ENCODE measurements around the gene SLC14A1.

Gene SLC14A1

GRCh38 chr18:45723567-45724355 is at the start of gene SLC14A1:
TSS of gene SLC14A1 (plus strand) at chr18:45724181. CDS start at chr18:45730321, 6,140 bp downstream.
- DNase-seq (ENCODE audit: low read depth in 2 of 2), result no peak

DNA sequence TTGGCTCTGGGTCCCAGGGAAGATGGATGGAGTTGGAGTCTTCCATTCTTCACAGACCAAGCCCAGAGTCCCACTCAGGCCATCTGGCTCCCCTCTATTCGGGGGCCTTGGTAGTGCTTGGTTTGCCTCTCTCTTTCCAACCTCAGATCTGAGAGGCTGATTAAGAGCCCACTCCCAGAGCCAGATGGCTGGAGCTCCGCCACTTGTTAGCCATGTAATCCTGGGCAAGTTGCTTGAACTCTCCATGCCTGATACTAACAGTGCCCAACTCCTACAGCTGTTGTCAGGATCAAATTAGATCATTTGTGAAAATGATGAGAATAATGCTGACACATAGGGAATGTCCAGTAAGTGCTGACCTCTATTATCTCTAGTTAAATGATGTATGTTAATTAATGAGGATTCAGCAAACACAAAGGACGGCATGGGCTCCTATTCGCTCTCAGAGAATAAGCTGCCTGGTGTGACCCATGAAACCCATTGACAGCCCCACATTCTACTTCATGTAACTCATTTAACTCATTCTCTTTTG is 46.6 kb upstream of the SLC14A1 start:
- DNase-seq (ENCODE audit: low read depth in 2 of 2), result no peak

DNA sequence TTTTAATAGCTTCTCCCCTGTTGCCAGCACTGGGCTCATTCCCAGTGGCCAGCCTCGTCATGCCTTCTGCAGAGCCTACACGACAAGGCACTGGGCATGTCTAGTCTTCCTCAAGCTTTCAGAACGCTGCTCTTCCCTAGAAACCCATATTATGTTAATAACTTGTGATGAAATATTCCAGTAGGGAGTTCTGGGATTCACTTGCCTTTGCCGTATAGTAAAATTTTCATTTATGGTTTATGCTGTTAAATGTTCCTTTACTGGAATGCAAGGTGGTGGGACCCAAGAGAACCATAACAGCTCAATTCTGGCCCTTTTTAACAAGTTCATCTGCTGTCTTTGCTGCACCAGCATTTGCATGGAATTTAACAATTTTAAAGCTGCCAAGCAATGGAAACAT is 45.5 kb upstream of the SLC14A1 start:
- no peak for DNase-seq (ENCODE audit: low read depth in 2 of 2)

DNA sequence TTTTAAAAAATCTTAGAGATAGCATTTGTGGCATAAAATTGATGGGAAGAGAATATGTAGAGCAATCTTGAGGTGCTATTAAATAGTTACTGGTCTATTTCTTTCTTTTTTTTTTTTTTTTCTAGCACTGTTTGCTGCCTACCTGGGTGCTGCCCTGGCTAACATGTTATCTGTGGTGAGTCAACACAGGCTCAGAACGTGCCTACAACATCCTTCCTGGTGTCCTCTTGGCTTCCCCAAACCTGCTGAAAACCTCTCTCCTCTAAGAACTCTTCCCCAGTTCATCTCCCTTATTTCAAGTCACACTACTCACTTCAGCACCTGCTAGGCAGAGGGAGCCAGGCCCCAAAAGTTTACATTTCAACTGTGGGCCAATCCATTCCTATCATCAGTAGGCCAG is 45.1 kb upstream of the SLC14A1 start:
- no peak for DNase-seq (ENCODE audit: low read depth in 2 of 2)

- DNase-seq (ENCODE audit: low read depth in 2 of 2), result no peak
Observed at GRCh38 chr18:45680066-45680690, 43.8 kb upstream of the SLC14A1 start.

DNA sequence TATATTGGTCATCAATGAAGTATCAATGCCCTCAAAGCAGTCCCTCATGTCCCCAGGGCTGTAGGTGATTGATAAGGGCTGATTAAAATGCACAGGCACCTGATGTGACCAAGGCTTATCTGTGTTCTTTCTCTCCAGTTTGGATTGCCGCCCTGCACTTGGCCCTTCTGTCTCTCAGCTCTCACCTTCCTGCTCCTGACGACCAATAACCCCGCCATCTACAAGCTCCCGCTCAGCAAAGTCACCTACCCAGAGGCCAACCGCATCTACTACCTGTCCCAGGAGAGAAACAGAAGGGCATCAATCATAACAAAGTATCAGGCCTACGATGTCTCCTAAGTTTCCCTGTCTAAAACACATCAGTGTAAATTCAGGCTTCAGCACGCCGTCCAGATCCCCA is 41.8 kb upstream of the SLC14A1 start:
- DNase-seq (ENCODE audit: low read depth in 2 of 2), result no peak

GRCh38 chr18:45684341-45685115 is 39.5 kb upstream of the SLC14A1 start:
- DNase-seq (ENCODE audit: low read depth in 2 of 2), result no peak

DNA sequence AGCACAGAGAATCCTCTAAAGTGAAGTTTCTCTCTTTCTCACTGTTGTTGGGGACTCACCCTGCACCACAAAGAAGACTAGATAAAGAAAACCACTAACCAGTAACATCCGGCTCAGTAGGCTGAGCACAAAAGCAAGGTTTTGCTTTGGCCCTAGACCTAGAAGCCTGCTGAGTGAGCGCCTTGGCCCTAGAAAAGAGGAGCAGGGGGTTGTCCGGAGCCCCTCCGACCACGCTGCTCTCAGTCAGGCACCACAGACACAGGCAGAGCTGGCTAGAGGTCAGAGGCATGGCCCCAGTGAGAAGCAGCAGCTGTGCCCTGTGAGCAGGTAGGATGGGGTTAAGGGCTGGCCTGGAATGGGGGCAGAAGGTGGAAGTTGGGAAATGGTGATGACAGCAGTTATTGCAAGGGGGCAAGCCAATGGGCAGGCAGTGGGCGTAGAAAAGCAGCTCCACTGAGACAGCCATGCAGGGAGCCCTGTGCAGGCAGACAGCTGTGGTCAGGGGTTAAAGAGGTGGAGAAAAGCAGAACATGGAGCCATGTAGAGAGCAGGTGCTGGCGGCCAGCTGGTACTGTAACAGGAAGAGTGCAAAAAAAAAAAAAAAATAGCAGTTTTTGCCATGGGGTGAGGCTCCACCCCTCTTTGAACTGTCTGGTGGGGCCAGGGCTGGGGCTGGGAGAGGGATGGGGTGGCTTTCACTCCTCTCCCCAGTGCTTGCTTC is 36.9 kb upstream of the SLC14A1 start:
- peak in 1 of 2 donors; percentile 28 for DNase-seq (ENCODE audit: low read depth in 2 of 2)

GRCh38 chr18:45687621-45688020 is 36.4 kb upstream of the SLC14A1 start:
- no peak for DNase-seq (ENCODE audit: low read depth in 2 of 2)

DNA sequence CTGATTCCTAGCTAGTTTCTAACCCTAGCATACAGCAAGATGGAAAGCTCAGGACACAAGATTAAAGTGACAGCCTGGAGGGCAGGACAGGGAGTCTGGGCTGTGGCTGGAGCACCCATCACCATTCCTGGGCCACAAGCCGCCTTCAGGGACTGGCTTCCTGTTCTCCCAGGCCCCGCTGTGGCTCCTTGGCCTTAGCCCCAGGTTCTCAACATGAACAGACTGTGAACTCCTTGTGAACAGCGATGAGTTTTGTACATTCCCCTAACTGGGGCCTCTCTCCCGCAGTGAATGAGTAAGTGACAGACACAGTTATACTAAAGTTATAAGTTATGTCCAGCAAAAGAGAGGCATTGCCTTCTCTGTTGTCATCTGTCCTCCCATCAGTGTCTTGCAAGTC is 35.9 kb upstream of the SLC14A1 start:
- no peak for DNase-seq (ENCODE audit: low read depth in 2 of 2)

DNA sequence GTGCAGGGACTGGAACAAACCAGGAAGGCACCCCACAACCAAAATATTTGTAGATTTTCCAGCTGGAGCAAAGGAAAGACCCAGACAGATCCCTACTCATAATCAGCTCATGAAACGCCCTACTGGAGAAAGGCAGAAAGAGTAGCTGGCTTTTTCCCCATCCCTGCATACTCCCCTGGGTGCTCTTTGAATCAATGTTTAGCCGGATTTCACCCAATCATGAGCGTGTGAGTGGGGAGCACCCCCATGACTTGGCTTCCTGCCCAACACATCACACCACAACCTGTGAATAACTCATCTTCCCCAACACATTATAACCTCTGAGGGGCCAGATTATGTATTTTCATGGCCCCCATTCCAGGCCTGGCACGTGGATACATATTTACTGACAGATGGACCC is 35.1 kb upstream of the SLC14A1 start:
- DNase-seq (ENCODE audit: low read depth in 2 of 2), result peak; percentile 45 to 54

DNA sequence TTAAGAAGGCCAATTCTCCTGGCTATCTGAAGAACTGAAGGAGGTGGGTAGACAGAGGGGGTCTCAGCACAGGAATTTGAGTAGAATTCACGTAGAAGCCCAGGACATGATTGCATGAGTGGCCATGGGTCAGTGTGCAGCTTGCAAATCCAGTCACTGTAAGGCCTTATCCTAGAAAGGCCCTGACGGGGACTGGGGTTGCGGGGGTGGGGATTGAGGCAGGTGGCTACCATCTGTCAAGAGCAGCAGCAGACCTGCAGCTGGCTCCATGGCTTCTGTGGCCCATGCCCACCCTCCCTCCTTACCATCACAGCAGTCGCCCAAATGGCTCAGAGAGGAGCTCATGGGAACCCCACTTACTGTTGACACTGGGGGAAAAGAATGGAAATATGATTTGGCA is 34.6 kb upstream of the SLC14A1 start:
- DNase-seq (ENCODE audit: low read depth in 2 of 2), result no peak

GRCh38 chr18:45690975-45691815 is 32.8 kb upstream of the SLC14A1 start:
- DNase-seq (ENCODE audit: low read depth in 2 of 2), result peak; percentile 66 to 77

DNA sequence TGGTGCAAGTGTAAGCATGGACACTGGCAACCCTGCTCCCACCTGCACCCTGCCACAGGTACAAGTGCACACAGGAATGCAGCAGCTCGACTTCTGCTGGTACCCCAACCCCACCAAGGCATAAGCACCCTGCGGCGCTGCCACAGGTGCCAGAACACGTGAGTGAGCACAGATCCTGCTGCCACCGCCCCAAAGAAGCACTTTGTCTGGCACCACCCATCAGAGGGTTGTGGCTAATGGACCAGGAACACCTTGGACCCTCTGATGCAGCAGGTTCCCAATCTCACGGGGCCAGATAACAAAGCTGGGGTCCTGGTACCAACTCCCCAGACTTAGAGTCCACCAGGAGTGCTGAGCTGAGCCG is 32.2 kb upstream of the SLC14A1 start:
- DNase-seq (ENCODE audit: low read depth in 2 of 2), result no peak

DNA sequence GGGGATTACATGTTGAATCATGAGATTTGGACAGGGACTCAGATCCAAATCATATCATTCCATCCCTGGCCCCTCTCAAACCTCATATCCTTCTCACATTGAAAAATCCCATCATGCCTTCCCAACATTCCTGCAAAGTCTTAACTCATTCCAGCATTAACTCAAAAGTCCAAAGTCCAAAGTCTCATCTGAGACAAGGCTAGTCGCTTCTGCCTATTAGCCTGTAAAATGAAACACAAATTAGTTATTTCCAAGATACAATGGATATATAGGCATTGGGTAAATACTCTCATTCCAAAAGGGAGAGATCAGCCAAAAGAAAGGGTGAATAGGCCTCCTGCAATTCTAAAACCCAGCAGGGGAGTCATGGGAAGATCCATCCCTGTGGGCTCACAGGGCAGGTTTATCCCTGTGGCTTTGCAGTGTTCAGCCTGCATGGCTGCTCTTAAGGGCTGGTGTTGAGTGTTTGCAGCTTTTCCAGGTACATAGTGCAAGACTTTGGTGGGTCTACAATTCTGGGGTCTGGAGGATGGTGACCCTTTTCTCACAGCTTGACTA is 21.2 kb upstream of the SLC14A1 start:
- DNase-seq (ENCODE audit: low read depth in 2 of 2), result no peak

GRCh38 chr18:45708831-45709230 is 15.2 kb upstream of the SLC14A1 start:
- DNase-seq (ENCODE audit: low read depth in 2 of 2), result no peak

DNA sequence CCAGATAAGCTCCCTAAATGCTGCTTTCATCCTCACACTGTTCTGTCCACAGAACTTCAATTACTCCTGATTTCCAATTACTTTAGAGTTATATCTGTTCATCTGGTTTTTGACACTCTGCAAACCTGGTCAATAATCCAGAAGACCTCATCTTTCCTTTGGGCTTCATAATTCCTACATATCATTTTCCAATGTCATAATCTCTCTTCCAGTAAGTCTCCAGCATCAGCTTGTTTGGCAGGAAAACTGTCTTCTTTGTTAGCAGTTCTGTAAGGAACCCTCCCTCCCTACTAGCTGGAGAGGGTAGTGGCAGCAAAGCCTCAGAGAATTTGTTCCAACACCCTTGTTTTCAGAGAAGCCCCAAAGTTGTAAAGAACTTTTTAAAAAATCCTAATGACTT is 11.9 kb upstream of the SLC14A1 start:
- DNase-seq (ENCODE audit: low read depth in 2 of 2), result no peak

DNA sequence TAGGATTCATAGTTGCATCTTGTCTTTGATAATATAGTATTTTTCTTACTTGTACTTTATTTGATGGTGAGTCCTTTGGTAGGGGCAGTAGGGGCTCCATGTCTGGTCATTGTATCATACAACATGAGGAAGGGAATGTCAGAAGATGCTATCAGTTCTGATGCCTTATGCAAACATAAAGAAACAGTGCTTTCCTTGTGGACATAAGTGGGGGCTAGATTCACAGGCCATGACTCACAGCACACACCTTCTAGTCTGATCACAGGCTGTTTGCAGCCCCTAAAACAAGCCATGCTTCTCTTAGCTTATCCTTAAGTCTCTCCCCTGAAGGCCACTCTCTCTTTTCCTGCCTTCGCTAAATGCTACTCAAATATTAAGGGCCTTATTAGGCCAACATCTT is 10.7 kb upstream of the SLC14A1 start:
- DNase-seq (ENCODE audit: low read depth in 2 of 2), result no peak

- no peak for DNase-seq (ENCODE audit: low read depth in 2 of 2)
Observed at GRCh38 chr18:45715212-45715780, 8.7 kb upstream of the SLC14A1 start.

GRCh38 chr18:45719106-45719505 is 4.9 kb upstream of the SLC14A1 start:
- DNase-seq (ENCODE audit: low read depth in 2 of 2), result no peak
